Lung (tissue), 12 donors: ENCODE results near the gene XRCC5. TPM values are rescaled to one million over a fixed set of nuclear protein-coding genes. Genes with fewer than 3 reads are reported as not detected.

ENCODE experiments used
- ATAC-seq: fragments of 200-7000 bp; cut with Tn5 transposase; one replicate; pipeline ENCODE4 v1.9.1; 2020; ENCODE audit warnings: moderate number of reproducible peaks; ENCODE audit not compliant: insufficient read depth, low FRiP score
- DNase-seq, 3 donors: peaks; one replicate each; pipeline ENCODE4 v3.0.0-alpha.2; 2013 to 2017
- H3K27ac ChIP-seq, 2 donors: one replicate each; pipeline ENCODE4 v1.5.1; 2013; ENCODE audit warnings: mild to moderate bottlenecking in 2 of 2, moderate library complexity in 2 of 2, control low read depth in 1 of 2, inconsistent platforms in 1 of 2, low read depth in 1 of 2, low read length in 1 of 2
- H3K27me3 ChIP-seq, 3 donors: one replicate each; pipeline ENCODE4 v1.5.1; 2013; ENCODE audit warnings: low read length in 2 of 3; ENCODE audit not compliant: control insufficient read depth in 3 of 3, insufficient read depth in 3 of 3
- H3K36me3 ChIP-seq, 4 donors: one replicate each; pipeline ENCODE4 v1.5.1; 2013; ENCODE audit warnings: low read length in 4 of 4, mild to moderate bottlenecking in 1 of 4, moderate library complexity in 1 of 4; ENCODE audit not compliant: control insufficient read depth in 4 of 4, insufficient read depth in 4 of 4
- H3K4me1 ChIP-seq, 5 donors: one replicate each; pipeline ENCODE4 v1.5.1; 2013; ENCODE audit warnings: low read length in 5 of 5, mild to moderate bottlenecking in 2 of 5, moderate library complexity in 1 of 5; ENCODE audit not compliant: control insufficient read depth in 5 of 5, insufficient read depth in 5 of 5
- H3K4me3 ChIP-seq: one replicate; pipeline ENCODE4 v1.5.1; 2013; ENCODE audit warnings: mild to moderate bottlenecking, control low read depth, moderate library complexity
- H3K9ac ChIP-seq, 2 donors: one replicate each; pipeline ENCODE4 v1.5.1; 2013; ENCODE audit warnings: low read length in 2 of 2, control low read depth in 1 of 2; ENCODE audit not compliant: insufficient read depth in 1 of 2
- H3K9me3 ChIP-seq, 4 donors: one replicate each; pipeline ENCODE4 v1.5.1; 2013; ENCODE audit warnings: low read length in 3 of 4, mild to moderate bottlenecking in 1 of 4, moderate library complexity in 1 of 4; ENCODE audit not compliant: control insufficient read depth in 4 of 4, insufficient read depth in 3 of 4
- CTCF ChIP-seq: IDR thresholded peaks from 2 replicates; pipeline ENCODE4 v1.5.1; 2012; ENCODE audit warnings: mild to moderate bottlenecking; ENCODE audit errors: control extremely low read depth, extremely low read depth
- WGBS, 2 donors: extraction: QIAGEN DNeasy Blood & Tissue Kit; methylation state at CpG; one replicate each; pipeline ENCODE4 v1.1.7; 2013; 5-methylcytosine and 5-hydroxymethylcytosine counted together
- polyA plus RNA-seq, 2 donors: library from polyadenylated mRNA; stranded (reverse); fragments of 200-250 nt; gene quantifications; one replicate each; pipeline ENCODE4 v1.2.1, GENCODE V29; 2013
- total RNA-seq, 2 donors: library from RNA; depleted of rRNA in 1 of 2; stranded (reverse); fragments of >200 nt in 1 of 2; gene quantifications; one replicate each; pipeline ENCODE4 v1.2.1, GENCODE V29; 2014 to 2021
- donor health status: control.
- donor health status: control.
- donor health status: Bipolar disorder and iron deficiency.
- donor health status: healthy.
- donor health status: DM: yes; HTN: yes; CAD: no.

Gene XRCC5
- total and polyA plus RNA-seq, 4 donors = 67.3 to 200 (median 144) TPM

- Histone ChIP-seq H3K9me3 (no peaks in the 10 kb centered on the region), H3K36me3 (peaks cover 0 to 3% (median 2%) of the 10 kb centered on the region in 4 donors), H3K27ac (no peak overlapping the region), H3K4me3 (no peak overlapping the region), H3K9ac (no peak overlapping the region), H3K27me3 (no peaks in the 10 kb centered on the region), H3K4me1 (no peaks in the 10 kb centered on the region)
- TF ChIP-seq CTCF = no peak
- 78 to 82% methylated on average over 12 of the region's 12 CpGs for WGBS, 2 donors
- DNase-seq (no peak), ATAC-seq (no peak)
Observed at GRCh38 chr2:216071111-216071851, 37.9 kb upstream of the XRCC5 start.

- ATAC-seq = no peak
Observed at GRCh38 chr2:216072473-216072872, 36.7 kb upstream of the XRCC5 start.

GRCh38 chr2:216073773-216074172, 35.4 kb upstream of the XRCC5 start:
- no peaks in the 10 kb centered on the region for H3K4me1 ChIP-seq
- H3K4me3 ChIP-seq = no peak overlapping the region
- no peak overlapping the region for H3K27ac ChIP-seq
- H3K9ac ChIP-seq = no peak overlapping the region
- H3K9me3 ChIP-seq = no peaks in the 10 kb centered on the region
- ATAC-seq (no peak), DNase-seq (no peak)
- TF ChIP-seq CTCF = no peak
- H3K36me3 ChIP-seq = peaks cover 0 to 3% (median 1%) of the 10 kb centered on the region in 4 donors
- no peaks in the 10 kb centered on the region for H3K27me3 ChIP-seq

More at GRCh38 chr2:216072473-216072872, 36.7 kb upstream of the XRCC5 start:
- TF ChIP-seq CTCF = no peak
- Histone ChIP-seq H3K36me3 (peaks cover 0 to 3% (median 1%) of the 10 kb centered on the region in 4 donors), H3K9me3 (no peaks in the 10 kb centered on the region), H3K4me1 (no peaks in the 10 kb centered on the region), H3K27me3 (no peaks in the 10 kb centered on the region), H3K9ac (no peak overlapping the region), H3K27ac (no peak overlapping the region), H3K4me3 (no peak overlapping the region)
- no peak for DNase-seq

- no peak for TF ChIP-seq CTCF
- Histone ChIP-seq H3K4me3 (no peak overlapping the region), H3K4me1 (no peaks in the 10 kb centered on the region), H3K9me3 (no peaks in the 10 kb centered on the region), H3K9ac (no peak overlapping the region), H3K27me3 (no peaks in the 10 kb centered on the region), H3K27ac (no peak overlapping the region), H3K36me3 (peaks cover 0 to 3% (median 1%) of the 10 kb centered on the region in 4 donors)
- 60 to 66% methylated on average over 1 of the region's 1 CpG for WGBS, 2 donors
- ATAC-seq (no peak), DNase-seq (no peak)
Observed at GRCh38 chr2:216074380-216074779, 34.8 kb upstream of the XRCC5 start.
